ENCODE measurements around the gene ERBB3. TPM values are rescaled to one million over a fixed set of nuclear protein-coding genes. Genes with fewer than 3 reads are reported as not detected.

The ERBB3 gene
- total RNA-seq, 2 experiments from 2014 or later: not detected

- BruUV-seq (replicated peaks): no TSS peak
- H2AFZ ChIP-seq (ENCODE audit: low read length): no peak overlapping the region
- no peak overlapping the region for H3K4me3 ChIP-seq (ENCODE audit: low read depth, low read length, poor library complexity, severe bottlenecking)
- TF ChIP-seq EZH2phosphoT487 (IDR thresholded peaks at IDR 0.05; ENCODE audit: borderline replicate concordance, low read depth, low read length): no peak
- peak; percentile 73 for TF ChIP-seq CTCF (conservative IDR thresholded peaks at IDR 0.05; ENCODE audit: low read length)
- ChIA-PET CTCF (ENCODE audit: unreplicated experiment) (interaction anchor here (0.5 to 0.8 kb wide), 3 partner anchors 38 to 1527 kb away, joined by 3 to 11 read pairs (median 7); no protein-coding TSS in a partner anchor), POLR2A (interaction anchor here (0.6 to 0.7 kb wide), 2 partner anchors 247 to 653 kb away, joined by 3 to 7 read pairs; no protein-coding TSS in a partner anchor)
- H3K9me3 ChIP-seq (ENCODE audit: low read length): no peaks in the 10 kb centered on the region
- no peaks in the 10 kb centered on the region for H4K20me1 ChIP-seq (ENCODE audit: insufficient read depth, low read length)
- DNase-seq (ENCODE audit: low spot score): peak; percentile 49
- H3K36me3 ChIP-seq (ENCODE audit: insufficient read depth, low read length): no peaks in the 10 kb centered on the region
- H3K4me1 ChIP-seq (ENCODE audit: insufficient read depth, low read length, poor library complexity, severe bottlenecking): peaks cover 8% of the 10 kb centered on the region
- intact Hi-C loops (cut with micrococcal nuclease; ENCODE audit: unreplicated experiment): no loop called here
- no peaks in the 10 kb centered on the region for H3K9me2 ChIP-seq (ENCODE audit: insufficient read depth, low read length)
- H3K27ac ChIP-seq (ENCODE audit: low read depth, low read length, poor library complexity, severe bottlenecking): no peak overlapping the region
- no peaks in the 10 kb centered on the region for H3K79me2 ChIP-seq (ENCODE audit: insufficient read depth, low read depth, low read length)
- no peak overlapping the region for H3K4me2 ChIP-seq (ENCODE audit: low read length)
These were observed 5.1 kb downstream of the ERBB3 start for GRCh38 chr12:56084958-56085543.

- no peak for DNase-seq (ENCODE audit: low spot score)
- CTCF ChIA-PET (ENCODE audit: unreplicated experiment): interaction anchor here (0.8 kb wide), 1 partner anchor 39 kb away, joined by 3 read pairs; no protein-coding TSS in a partner anchor
- Histone ChIP-seq H3K4me1 (ENCODE audit: insufficient read depth, low read length, poor library complexity, severe bottlenecking) (no peaks in the 10 kb centered on the region), H4K20me1 (ENCODE audit: insufficient read depth, low read length) (no peaks in the 10 kb centered on the region), H3K36me3 (ENCODE audit: insufficient read depth, low read length) (no peaks in the 10 kb centered on the region), H3K27ac (ENCODE audit: low read depth, low read length, poor library complexity, severe bottlenecking) (no peak overlapping the region), H3K4me2 (ENCODE audit: low read length) (no peak overlapping the region), H2AFZ (ENCODE audit: low read length) (no peak overlapping the region), H3K79me2 (ENCODE audit: insufficient read depth, low read depth, low read length) (no peaks in the 10 kb centered on the region), H3K9me2 (ENCODE audit: insufficient read depth, low read length) (no peaks in the 10 kb centered on the region), H3K9me3 (ENCODE audit: low read length) (no peaks in the 10 kb centered on the region), H3K4me3 (ENCODE audit: low read depth, low read length, poor library complexity, severe bottlenecking) (no peak overlapping the region)
- intact Hi-C loops (cut with micrococcal nuclease; ENCODE audit: unreplicated experiment): no loop called here
- TF ChIP-seq EZH2phosphoT487 (IDR thresholded peaks at IDR 0.05; ENCODE audit: borderline replicate concordance, low read depth, low read length): no peak
- no peak for TF ChIP-seq CTCF (conservative IDR thresholded peaks at IDR 0.05; ENCODE audit: low read length)
- POLR2A ChIA-PET: interaction anchor here (0.6 to 0.7 kb wide), 2 partner anchors 60 to 652 kb away, joined by 3 to 6 read pairs; no protein-coding TSS in a partner anchor
- BruUV-seq (replicated peaks): no TSS peak
These were observed 6.1 kb downstream of the ERBB3 start for GRCh38 chr12:56086096-56086495.

GRCh38 chr12:56086608-56087007, 6.6 kb downstream of the ERBB3 start:
- no peaks in the 10 kb centered on the region for H3K4me1 ChIP-seq (ENCODE audit: insufficient read depth, low read length, poor library complexity, severe bottlenecking)
- H3K4me3 ChIP-seq (ENCODE audit: low read depth, low read length, poor library complexity, severe bottlenecking): no peak overlapping the region
- H2AFZ ChIP-seq (ENCODE audit: low read length): no peak overlapping the region
- no peak overlapping the region for H3K27ac ChIP-seq (ENCODE audit: low read depth, low read length, poor library complexity, severe bottlenecking)
- no peaks in the 10 kb centered on the region for H3K79me2 ChIP-seq (ENCODE audit: insufficient read depth, low read depth, low read length)
- DNase-seq (ENCODE audit: low spot score): no peak
- H3K9me2 ChIP-seq (ENCODE audit: insufficient read depth, low read length): no peaks in the 10 kb centered on the region
- ChIA-PET CTCF (ENCODE audit: unreplicated experiment) (no interaction called here), POLR2A (no interaction called here)
- no peak overlapping the region for H3K4me2 ChIP-seq (ENCODE audit: low read length)
- BruUV-seq (replicated peaks): no TSS peak
- intact Hi-C loops (cut with micrococcal nuclease; ENCODE audit: unreplicated experiment): no loop called here
- H3K9me3 ChIP-seq (ENCODE audit: low read length): no peaks in the 10 kb centered on the region
- H4K20me1 ChIP-seq (ENCODE audit: insufficient read depth, low read length): no peaks in the 10 kb centered on the region
- no peaks in the 10 kb centered on the region for H3K36me3 ChIP-seq (ENCODE audit: insufficient read depth, low read length)
- no peak for TF ChIP-seq CTCF (conservative IDR thresholded peaks at IDR 0.05; ENCODE audit: low read length)
- TF ChIP-seq EZH2phosphoT487 (IDR thresholded peaks at IDR 0.05; ENCODE audit: borderline replicate concordance, low read depth, low read length): no peak
